MM.1S (cell line): ENCODE measurements around the gene MPV17.
"Not testable (repeated sequence)": the region's sequence is repeated elsewhere in the genome, so short reads cannot be mapped to it uniquely, and the experiment has no call there.

Experiments used
- DNase-seq: peaks from one replicate; pipeline ENCODE4 v3.0.0-alpha.2; 2015
- H2AFZ ChIP-seq: fragments of 300-600 bp; sonication (generic); 2 replicates; pipeline ENCODE4 v1.6.0; 2016; ENCODE audit warnings: antibody characterized with exemption, low read length
- H3F3A ChIP-seq: fragments of 300-600 bp; sonication (generic); 2 replicates; pipeline ENCODE4 v1.6.1; 2016; ENCODE audit warnings: mild to moderate bottlenecking, antibody characterized with exemption, low read length, moderate library complexity, mixed read lengths; ENCODE audit not compliant: insufficient read depth
- H3K27ac ChIP-seq: fragments of 300-600 bp; sonication (generic); 2 replicates; pipeline ENCODE4 v1.5.1; 2016; ENCODE audit warnings: mild to moderate bottlenecking, low read length
- H3K27me3 ChIP-seq: fragments of 300-600 bp; sonication (generic); replicated peaks from 2 replicates; pipeline ENCODE4 v1.6.0; 2016; ENCODE audit warnings: low read length; ENCODE audit not compliant: insufficient read depth
- H3K36me3 ChIP-seq: fragments of 300-600 bp; sonication (generic); replicated peaks from 2 replicates; pipeline ENCODE4 v1.6.1; 2016; ENCODE audit warnings: mild to moderate bottlenecking, low read length, mixed read lengths; ENCODE audit not compliant: insufficient read depth
- H3K4me1 ChIP-seq: fragments of 300-600 bp; sonication (generic); 2 replicates; pipeline ENCODE4 v1.6.1; 2016; ENCODE audit warnings: low read length, mixed read lengths
- H3K4me2 ChIP-seq: fragments of 300-600 bp; sonication (generic); 2 replicates; pipeline ENCODE4 v1.6.0; 2016; ENCODE audit warnings: low read depth, low read length
- H3K4me3 ChIP-seq: fragments of 300-600 bp; sonication (generic); 2 replicates; pipeline ENCODE4 v1.5.1; 2016; ENCODE audit warnings: low read length, mixed read lengths
- H3K79me2 ChIP-seq: fragments of 300-600 bp; sonication (generic); 2 replicates; pipeline ENCODE4 v1.6.1; 2016; ENCODE audit warnings: mixed run types, low read length, mixed read lengths
- H3K9ac ChIP-seq: fragments of 300-600 bp; sonication (generic); 2 replicates; pipeline ENCODE4 v1.6.1; 2016; ENCODE audit warnings: low read length, mixed read lengths
- H3K9me2 ChIP-seq: fragments of 300-600 bp; sonication (generic); replicated peaks from 2 replicates; pipeline ENCODE4 v1.6.1; 2016; ENCODE audit warnings: mild to moderate bottlenecking, low read length, mixed read lengths; ENCODE audit not compliant: insufficient read depth
- H3K9me3 ChIP-seq: fragments of 300-600 bp; sonication (generic); replicated peaks from 2 replicates; pipeline ENCODE4 v1.6.1; 2016; ENCODE audit warnings: mild to moderate bottlenecking, low read length, mixed read lengths; ENCODE audit not compliant: insufficient read depth
- H4K20me1 ChIP-seq: fragments of 300-600 bp; sonication (generic); 2 replicates; pipeline ENCODE4 v1.6.1; 2016; ENCODE audit warnings: mild to moderate bottlenecking, low read length, moderate library complexity, mixed read lengths; ENCODE audit not compliant: insufficient read depth
- CTCF ChIP-seq: fragments of 300-600 bp; sonication (generic); IDR thresholded peaks from 2 replicates; pipeline ENCODE4 v1.5.1; 2016; ENCODE audit warnings: antibody characterized with exemption, low read length, mixed read lengths
- EZH2 ChIP-seq: fragments of 300-600 bp; sonication (generic); optimal IDR thresholded peaks from 2 replicates; pipeline ENCODE3; 2017; ENCODE audit warnings: low read depth, mild to moderate bottlenecking, antibody characterized with exemption, low read length, mixed read lengths
- EZH2phosphoT487 ChIP-seq: fragments of 300-600 bp; sonication (generic); IDR thresholded peaks from 2 replicates; pipeline ENCODE4 v1.6.1; 2018; ENCODE audit warnings: antibody characterized with exemption, low read length

The MPV17 gene

GRCh38 chr2:27353762-27354596 is 31.1 kb upstream of the MPV17 start:
- DNase-seq: no peak
- TF ChIP-seq CTCF: no peak
- TF ChIP-seq EZH2phosphoT487: no peak
- no peak for TF ChIP-seq EZH2
- H3K4me3 ChIP-seq: no peak overlapping the region
- H4K20me1 ChIP-seq: no peaks in the 10 kb centered on the region
- no peak overlapping the region for H2AFZ ChIP-seq
- H3K9me3 ChIP-seq: no peaks in the 10 kb centered on the region
- no peak overlapping the region for H3K4me2 ChIP-seq
- H3K9ac ChIP-seq: no peak overlapping the region
- H3K79me2 ChIP-seq: peaks cover 93% of the 10 kb centered on the region
- no peaks in the 10 kb centered on the region for H3K27me3 ChIP-seq
- H3K36me3 ChIP-seq: no peaks in the 10 kb centered on the region
- H3F3A ChIP-seq: peaks cover 22% of the 10 kb centered on the region
- no peak overlapping the region for H3K27ac ChIP-seq
- peaks cover 18% of the 10 kb centered on the region for H3K4me1 ChIP-seq
- no peaks in the 10 kb centered on the region for H3K9me2 ChIP-seq

- H2AFZ ChIP-seq, DNase-seq, H3K9ac ChIP-seq, H3K27ac ChIP-seq, H3K4me2 ChIP-seq, H3K27me3 ChIP-seq, H3K9me3 ChIP-seq, H3K4me3 ChIP-seq, H3K9me2 ChIP-seq, H4K20me1 ChIP-seq, H3K36me3 ChIP-seq: not testable (repeated sequence)
- peaks cover 18% of the 10 kb centered on the region for H3K4me1 ChIP-seq
- H3F3A ChIP-seq: peaks cover 22% of the 10 kb centered on the region
- peaks cover 93% of the 10 kb centered on the region for H3K79me2 ChIP-seq
Observed at GRCh38 chr2:27353386-27353761, 30.5 kb upstream of the MPV17 start.

- peaks cover 18% of the 10 kb centered on the region for H3K4me1 ChIP-seq
- H3K27me3 ChIP-seq: no peaks in the 10 kb centered on the region
- H3K36me3 ChIP-seq: no peaks in the 10 kb centered on the region
- no peaks in the 10 kb centered on the region for H3K9me2 ChIP-seq
- no peaks in the 10 kb centered on the region for H4K20me1 ChIP-seq
- no peak overlapping the region for H3K4me2 ChIP-seq
- peaks cover 21% of the 10 kb centered on the region for H3F3A ChIP-seq
- H3K79me2 ChIP-seq: peaks cover 93% of the 10 kb centered on the region
- H3K27ac ChIP-seq: no peak overlapping the region; the same call in 1 of the 2 replicates
- H3K4me3 ChIP-seq: no peak overlapping the region
- TF ChIP-seq EZH2: no peak
- DNase-seq: no peak
- no peak overlapping the region for H3K9ac ChIP-seq
- no peaks in the 10 kb centered on the region for H3K9me3 ChIP-seq
- H2AFZ ChIP-seq: no peak overlapping the region
Observed at GRCh38 chr2:27351802-27352598, 29.1 kb upstream of the MPV17 start.

GRCh38 chr2:27350106-27350693 is 27.3 kb upstream of the MPV17 start:
- Histone ChIP-seq H3K36me3 (no peaks in the 10 kb centered on the region), H3K9ac (no peak overlapping the region), H3K27me3 (no peaks in the 10 kb centered on the region), H2AFZ (no peak overlapping the region), H3K4me1 (peaks cover 18% of the 10 kb centered on the region), H3K4me2 (peak overlapping the region; percentile 39), H3K9me2 (no peaks in the 10 kb centered on the region), H3K79me2 (peaks cover 94% of the 10 kb centered on the region), H3K27ac (peak overlapping the region; percentile 69; the same call in 1 of the 2 replicates), H3K4me3 (no peak overlapping the region), H4K20me1 (no peaks in the 10 kb centered on the region), H3K9me3 (no peaks in the 10 kb centered on the region), H3F3A (peaks cover 9% of the 10 kb centered on the region; the same call in 1 of the 2 replicates)
- TF ChIP-seq CTCF (no peak), EZH2 (no peak), EZH2phosphoT487 (no peak)
- DNase-seq: peak; percentile 81
